Measurements from ENCODE around the gene CYTH3.
"Not testable (repeated sequence)": the region's sequence is repeated elsewhere in the genome, so short reads cannot be mapped to it uniquely, and the experiment has no call there.

CYTH3 gene, protein sequence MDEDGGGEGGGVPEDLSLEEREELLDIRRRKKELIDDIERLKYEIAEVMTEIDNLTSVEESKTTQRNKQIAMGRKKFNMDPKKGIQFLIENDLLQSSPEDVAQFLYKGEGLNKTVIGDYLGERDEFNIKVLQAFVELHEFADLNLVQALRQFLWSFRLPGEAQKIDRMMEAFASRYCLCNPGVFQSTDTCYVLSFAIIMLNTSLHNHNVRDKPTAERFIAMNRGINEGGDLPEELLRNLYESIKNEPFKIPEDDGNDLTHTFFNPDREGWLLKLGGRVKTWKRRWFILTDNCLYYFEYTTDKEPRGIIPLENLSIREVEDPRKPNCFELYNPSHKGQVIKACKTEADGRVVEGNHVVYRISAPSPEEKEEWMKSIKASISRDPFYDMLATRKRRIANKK

GRCh38 chr7:6272481-6273323 is at the start of gene CYTH3:
Gene CYTH3 (minus strand): TSS chr7:6272624. CDS start chr7:6272507, 117 bp downstream.
- DNase-seq (ENCODE audit: low read depth in 2 of 2): peak; percentile 66 to 67

GRCh38 chr7:6320791-6321190 is 48.4 kb upstream of the CYTH3 start:
- DNase-seq (ENCODE audit: low read depth in 2 of 2): no peak

DNA sequence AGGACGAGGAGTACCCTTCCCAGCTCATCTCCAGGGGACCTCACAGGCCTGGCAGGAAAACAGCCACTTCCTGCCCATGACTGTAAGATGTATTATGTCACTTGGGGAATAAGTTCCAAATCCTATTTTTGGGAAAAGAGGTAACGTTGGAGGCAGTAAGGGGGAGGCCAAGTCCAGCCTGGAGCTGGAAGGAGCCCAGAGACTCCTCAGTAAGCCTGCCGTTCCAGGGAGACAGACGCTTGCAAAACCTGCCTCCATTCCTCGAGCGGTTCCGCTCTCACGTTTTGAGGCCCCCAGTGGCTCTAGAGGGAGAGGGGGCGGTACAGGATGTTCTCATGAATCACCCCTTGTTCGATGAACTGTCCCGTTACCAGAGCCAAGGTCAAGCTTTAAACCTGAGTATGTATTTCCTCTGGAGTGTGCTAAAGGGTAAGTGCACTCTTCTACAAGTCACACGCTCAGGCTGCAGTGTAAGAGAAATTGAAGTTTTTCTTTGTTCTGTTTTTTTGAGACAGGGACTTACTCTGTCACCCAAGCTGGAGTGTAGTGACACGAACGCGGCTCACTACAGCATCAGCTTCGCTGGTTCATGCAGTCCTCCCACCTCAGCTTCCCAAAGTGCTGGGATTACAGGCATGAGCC is 45.5 kb upstream of the CYTH3 start:
- DNase-seq (ENCODE audit: low read depth in 2 of 2): peak in 1 of 2 donors; percentile 7

DNA sequence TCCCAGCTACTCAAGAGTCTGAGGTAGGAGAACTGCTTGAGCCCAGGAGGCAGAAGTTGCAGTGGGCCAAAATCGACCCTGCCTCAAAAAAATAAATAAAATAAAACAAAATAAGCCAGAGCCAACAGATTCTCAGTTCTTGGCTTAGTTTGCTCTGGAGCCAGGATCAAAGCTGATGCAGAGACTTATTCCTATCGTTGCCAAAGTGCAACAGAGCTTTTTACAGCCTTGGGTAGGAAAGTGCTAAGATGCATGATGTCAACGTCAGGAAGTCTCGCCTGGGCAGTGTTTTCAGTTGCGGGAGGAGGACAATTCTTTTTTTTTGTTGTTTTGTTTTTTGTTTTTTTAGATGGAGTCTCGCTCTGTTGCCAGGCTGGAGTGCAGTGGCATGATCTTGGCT is 43.8 kb upstream of the CYTH3 start:
- DNase-seq (ENCODE audit: low read depth in 2 of 2): no peak

DNA sequence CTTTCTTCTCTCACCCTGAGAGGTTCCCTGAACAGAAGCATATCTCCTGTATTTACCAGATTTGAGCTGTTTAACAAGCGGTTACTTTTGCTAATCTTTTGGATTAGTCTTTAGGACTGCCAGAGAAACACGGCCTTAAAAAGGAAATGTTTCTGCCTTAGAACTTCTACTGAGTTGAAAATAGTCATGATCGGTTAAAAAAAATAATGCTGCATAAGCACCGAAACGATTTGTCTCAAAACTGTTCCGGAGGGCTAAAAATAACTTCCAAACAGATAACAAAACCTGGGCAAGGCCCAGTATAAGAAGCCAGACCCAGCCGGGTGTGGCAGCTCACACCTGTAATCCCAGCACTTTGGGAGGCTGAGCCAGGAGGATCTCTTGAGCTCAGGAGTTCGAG is 43.3 kb upstream of the CYTH3 start:
- no peak for DNase-seq (ENCODE audit: low read depth in 2 of 2)

DNA sequence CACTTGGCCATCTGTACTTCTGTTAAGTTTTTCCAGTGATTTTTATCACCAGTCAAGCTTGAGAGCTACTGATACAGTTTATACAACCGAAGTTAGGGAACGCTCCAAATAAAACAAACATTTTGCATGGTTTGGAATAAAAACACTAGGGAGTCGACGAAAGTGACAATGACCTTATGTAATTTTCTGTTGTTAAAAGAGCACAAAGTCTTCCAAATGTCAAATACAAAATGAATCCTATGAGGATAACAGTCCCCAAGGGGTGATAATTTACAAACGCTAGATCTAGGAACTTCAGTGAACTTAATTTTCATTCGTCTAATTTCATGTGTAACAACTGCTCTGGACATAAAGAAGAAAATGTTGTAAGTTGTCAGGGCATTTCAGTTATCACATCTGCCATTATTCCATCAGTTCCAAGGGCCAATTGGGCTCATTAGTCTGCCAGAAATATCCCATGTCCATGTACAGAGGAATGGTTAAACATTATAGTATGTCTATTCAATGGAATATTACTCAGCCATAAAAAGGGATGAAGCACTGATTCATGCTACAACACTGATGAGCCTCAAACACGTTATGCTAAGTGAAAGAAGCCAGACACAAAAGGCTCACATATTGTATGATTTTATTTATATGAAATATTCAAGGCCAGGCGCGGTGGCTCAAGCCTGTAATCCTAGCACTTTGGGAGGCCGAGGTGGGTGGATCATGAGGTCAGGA is 38.0 kb upstream of the CYTH3 start:
- no peak for DNase-seq (ENCODE audit: low read depth in 2 of 2)

GRCh38 chr7:6307762-6308161 is 35.3 kb upstream of the CYTH3 start:
- no peak for DNase-seq (ENCODE audit: low read depth in 2 of 2)

DNA sequence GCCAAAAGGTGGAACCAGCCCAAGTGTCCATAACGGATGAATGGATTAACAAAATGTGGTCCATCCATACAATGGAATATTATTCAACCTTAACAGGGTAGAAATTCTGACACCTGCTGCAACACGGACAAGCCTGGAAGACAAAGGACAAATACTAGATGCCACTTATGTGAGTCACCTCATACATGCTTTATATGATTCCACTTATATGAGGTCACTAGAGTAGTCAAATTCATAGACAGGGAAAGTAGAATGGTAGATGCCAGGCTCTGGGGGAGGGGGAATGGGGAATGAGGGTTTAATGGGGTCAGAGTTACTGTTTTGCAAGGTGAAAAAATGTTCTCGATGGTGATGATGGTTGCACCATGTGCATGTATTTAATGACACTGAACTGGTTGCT is 34.0 kb upstream of the CYTH3 start:
- no peak for DNase-seq (ENCODE audit: low read depth in 2 of 2)

DNA sequence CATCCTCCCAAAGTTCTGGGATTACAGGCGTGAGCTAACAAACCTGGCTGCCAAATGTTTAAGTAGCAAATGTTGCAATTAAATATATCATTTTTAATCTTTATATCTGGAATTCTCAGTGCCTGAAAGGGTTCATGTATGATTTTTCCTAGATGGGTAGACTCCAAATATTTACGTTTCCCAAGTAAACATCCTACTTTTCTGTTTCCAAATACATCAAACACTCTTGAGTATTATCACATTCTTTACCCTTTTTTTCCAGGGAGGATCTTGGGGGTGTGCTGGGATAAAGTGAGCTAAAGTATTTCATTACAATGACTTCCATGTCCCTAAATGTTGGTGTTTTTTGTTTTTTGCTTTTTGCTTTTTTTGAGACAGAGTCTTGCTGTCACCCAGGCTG is 32.9 kb upstream of the CYTH3 start:
- DNase-seq (ENCODE audit: low read depth in 2 of 2): no peak

DNA sequence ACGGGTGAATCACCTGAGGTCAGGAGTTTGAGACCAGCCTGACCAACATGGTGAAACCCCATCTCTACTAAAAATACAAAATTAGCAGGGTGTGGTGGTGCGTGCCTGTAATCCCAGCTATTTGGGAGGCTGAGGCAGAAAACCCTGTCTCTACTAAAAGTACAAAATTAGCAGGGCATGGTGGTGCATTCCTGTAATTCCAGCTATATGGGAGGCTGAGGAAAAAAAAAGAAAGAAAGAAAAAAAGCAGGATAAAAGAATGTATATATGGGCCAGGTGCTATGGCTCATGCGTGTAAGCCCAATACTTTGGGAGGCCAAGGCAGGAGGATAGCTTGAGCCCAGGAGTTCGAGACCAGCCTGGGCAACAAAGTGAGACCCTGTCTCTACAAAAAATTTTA is 29.0 kb upstream of the CYTH3 start:
- not testable (repeated sequence) for DNase-seq (ENCODE audit: low read depth in 2 of 2)

DNA sequence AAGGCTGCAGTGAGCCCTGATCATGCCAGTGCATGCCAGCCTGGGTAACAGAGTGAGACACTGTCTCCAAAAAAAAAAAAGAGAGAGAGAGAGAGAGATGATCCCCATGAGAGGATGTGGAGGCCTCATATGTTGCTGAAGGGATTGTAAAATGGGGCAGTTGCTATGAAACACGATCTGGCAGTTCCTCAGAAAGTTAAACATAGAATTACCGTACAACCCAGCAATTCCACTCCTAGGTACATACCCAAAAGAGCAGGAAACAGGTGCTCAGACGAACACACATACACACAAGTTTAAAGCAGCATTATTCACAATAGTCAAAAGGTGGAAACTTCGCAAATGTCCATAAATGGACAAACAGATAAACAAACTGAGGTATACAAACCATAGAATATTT is 27.4 kb upstream of the CYTH3 start:
- no peak for DNase-seq (ENCODE audit: low read depth in 2 of 2)

GRCh38 chr7:6294839-6295238 is 22.4 kb upstream of the CYTH3 start:
- no peak for DNase-seq (ENCODE audit: low read depth in 2 of 2)

DNA sequence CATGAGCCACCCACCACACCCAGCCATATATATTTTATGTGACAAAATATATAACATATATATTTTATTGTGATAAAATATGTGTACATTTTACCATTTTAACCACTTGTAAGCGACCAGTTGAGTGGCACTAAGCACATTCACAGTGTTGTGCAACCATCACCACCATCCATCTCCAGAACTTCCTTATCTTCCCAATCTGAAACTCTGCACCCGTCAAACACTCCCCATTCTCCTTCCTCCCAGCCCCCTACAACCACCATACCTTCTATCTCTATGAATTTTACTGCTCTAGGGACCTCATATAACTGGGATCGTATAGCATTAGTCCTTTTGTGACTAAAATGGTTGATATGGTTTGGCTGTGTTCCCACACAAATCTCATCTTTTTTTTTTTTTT is 20.8 kb upstream of the CYTH3 start:
- no peak for DNase-seq (ENCODE audit: low read depth in 2 of 2)

- not testable (repeated sequence) for DNase-seq (ENCODE audit: low read depth in 2 of 2)
Observed at GRCh38 chr7:6291941-6292340, 19.5 kb upstream of the CYTH3 start.

DNA sequence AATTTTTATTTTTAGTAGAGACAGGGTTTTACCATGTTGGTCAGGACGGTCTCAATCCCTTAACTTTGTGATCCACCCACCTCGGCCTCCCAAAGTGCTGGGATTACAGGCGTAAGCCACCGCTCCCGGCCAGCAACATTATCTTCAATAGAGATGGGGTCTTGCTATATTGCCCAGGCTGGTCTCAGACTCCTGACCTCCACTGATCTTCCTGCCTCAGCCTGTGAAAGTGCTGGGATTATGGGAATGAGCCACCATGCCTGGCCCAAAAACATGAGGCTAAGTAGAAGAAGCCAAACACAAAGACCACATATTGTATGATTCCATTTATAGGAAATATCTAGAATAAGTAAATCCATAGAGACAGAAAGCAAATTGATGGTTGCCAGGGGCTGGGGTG is 19.1 kb upstream of the CYTH3 start:
- no peak for DNase-seq (ENCODE audit: low read depth in 2 of 2)

- no peak for DNase-seq (ENCODE audit: low read depth in 2 of 2)
Observed at GRCh38 chr7:6290319-6290741, 17.9 kb upstream of the CYTH3 start.

DNA sequence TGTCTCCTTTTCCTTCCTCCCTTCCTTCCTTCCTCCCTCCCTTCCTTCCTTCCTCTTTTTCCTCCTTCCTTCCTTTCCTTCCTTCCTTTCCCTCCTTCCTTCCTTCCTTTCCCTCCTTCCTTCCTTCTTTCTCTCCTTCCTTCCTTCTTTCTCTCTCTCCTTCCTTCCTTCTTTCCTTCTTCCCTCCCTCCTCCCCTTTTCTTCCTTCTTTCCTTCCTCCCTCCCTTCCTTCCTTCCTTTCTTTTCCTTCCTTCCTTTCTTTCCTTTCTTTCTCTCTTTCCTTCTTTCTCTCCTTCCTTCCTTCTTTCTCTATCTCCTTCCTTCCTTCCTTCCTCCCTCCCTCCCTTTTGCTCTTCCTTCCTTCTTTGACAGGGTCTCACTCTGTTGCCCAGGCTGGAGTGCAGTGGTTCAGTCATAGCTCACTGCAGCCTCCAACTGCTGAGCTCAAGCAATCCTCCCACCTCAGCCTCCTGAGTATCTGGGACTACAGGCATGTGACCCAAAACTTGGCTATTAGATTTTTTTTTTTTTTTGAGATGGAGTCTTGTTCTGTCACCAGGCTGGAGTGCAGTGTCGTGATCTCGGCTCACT is 15.9 kb upstream of the CYTH3 start:
- no peak for DNase-seq (ENCODE audit: low read depth in 2 of 2)

DNA sequence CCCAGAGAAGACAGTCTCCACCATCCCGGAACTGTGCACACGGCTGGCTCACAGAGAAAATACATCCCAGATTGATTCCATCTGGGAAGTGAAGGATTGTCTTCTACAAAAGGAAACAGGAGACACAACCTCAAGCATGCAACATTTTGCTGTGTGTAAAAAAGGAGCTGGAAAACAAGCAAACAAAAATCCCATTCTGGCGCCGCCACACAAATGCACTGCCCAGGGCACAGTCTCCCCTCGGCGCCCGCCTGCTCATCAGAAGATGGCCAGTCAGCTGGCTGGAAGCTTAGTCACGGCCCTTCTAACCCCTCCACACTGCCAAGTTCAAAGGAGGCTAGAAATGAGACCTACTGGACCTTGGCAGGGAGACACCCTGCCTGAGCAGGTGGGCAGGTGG is 14.1 kb upstream of the CYTH3 start:
- DNase-seq (ENCODE audit: low read depth in 2 of 2): no peak

GRCh38 chr7:6284461-6285360 is 12.3 kb upstream of the CYTH3 start:
- no peak for DNase-seq (ENCODE audit: low read depth in 2 of 2)

DNA sequence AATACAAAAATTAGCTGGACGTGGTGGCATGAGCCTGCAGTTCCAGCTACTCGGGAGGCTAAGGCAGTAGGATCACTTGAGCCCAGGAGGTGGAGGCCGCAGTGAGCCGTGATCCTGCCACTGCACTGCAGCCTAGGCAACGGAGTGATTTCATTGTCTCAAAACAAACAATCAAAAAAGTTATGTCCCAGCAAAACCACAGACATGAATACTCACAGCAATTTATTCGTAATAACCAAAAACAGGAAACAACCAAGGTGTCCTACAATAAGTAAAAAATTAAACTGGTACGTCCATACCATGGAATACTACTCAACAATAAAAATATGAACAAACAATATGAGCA is 11.6 kb upstream of the CYTH3 start:
- DNase-seq (ENCODE audit: low read depth in 2 of 2): no peak

All from stimulated activated CD8-positive, alpha-beta memory T cell treated with anti-CD3 and anti-CD28 coated beads, Interleukin-2, amount 100 ng/mL, for 48 hours (primary cell).